Peyer's patch (tissue), 4 donors: ENCODE data around the gene ZNF528. TPM values are rescaled to one million over a fixed set of nuclear protein-coding genes. Genes with fewer than 3 reads are reported as not detected.
A peak's percentile ranks its signal among the peaks of the same experiment; 100 is the strongest.

ENCODE experiments used
- DNase-seq, 3 donors: peaks; one replicate each; pipeline ENCODE4 v3.0.0-alpha.2; 2017 to 2019
- H3K27ac ChIP-seq, 4 donors: fragments of 200-600 bp; sonication (generic); one replicate each; pipeline ENCODE4 v1.5.1; 2016 to 2019
- H3K27me3 ChIP-seq, 2 donors: fragments of 200-600 bp; sonication (generic); one replicate each; pipeline ENCODE4 v1.5.1; 2019
- H3K36me3 ChIP-seq, 3 donors: fragments of 200-600 bp; sonication (generic); one replicate each; pipeline ENCODE4 v1.5.1; 2016 to 2019
- H3K4me1 ChIP-seq, 4 donors: fragments of 200-600 bp; sonication (generic); one replicate each; pipeline ENCODE4 v1.5.1; 2016 to 2019
- H3K4me3 ChIP-seq, 4 donors: fragments of 200-600 bp; sonication (generic); 1 replicate in 3 of 4; 2 replicates in 1 of 4; pipeline ENCODE4 v1.5.1; 2016 to 2019; ENCODE audit warnings: mild to moderate bottlenecking in 1 of 4
- H3K9me3 ChIP-seq, 4 donors: fragments of 200-600 bp; sonication (generic); one replicate each; pipeline ENCODE4 v1.5.1; 2016 to 2019; ENCODE audit warnings: mild to moderate bottlenecking in 1 of 4
- POLR2A ChIP-seq, 2 donors: fragments of 450-650 bp; IDR thresholded peaks; one replicate each; pipeline ENCODE4 v1.5.1; 2017; ENCODE audit warnings: antibody characterized with exemption in 2 of 2, mild to moderate bottlenecking in 2 of 2, moderate library complexity in 2 of 2
- total RNA-seq, 4 donors: library from RNA; depleted of rRNA; stranded (reverse); fragments of >200 nt; gene quantifications; one replicate each; pipeline ENCODE4 v1.1.0, GENCODE V29; 2016
- TF ChIP-seq, protein P1 (sequence below), 6 experiments: fragments of 450-650 bp in 4 of 6; fragments of 200-600 bp in 2 of 6; sonication (generic) in 1 of 6; IDR thresholded peaks; one replicate each; pipeline ENCODE4 v1.5.1; 2017 to 2019; ENCODE audit warnings: antibody characterized with exemption in 6 of 6, mild to moderate bottlenecking in 3 of 6, moderate library complexity in 1 of 6

ZNF528 gene
- total RNA-seq, 4 donors from 2014 or later: 18.5 to 25.6 (median 20.8) TPM

- Histone ChIP-seq H3K36me3 (peaks cover 0 to 6% (median 0%) of the 10 kb centered on the region in 3 donors), H3K27ac (no peak overlapping the region), H3K9me3 (peaks cover 0 to 73% (median 8%) of the 10 kb centered on the region in 4 donors), H3K27me3 (no peaks in the 10 kb centered on the region), H3K4me1 (no peaks in the 10 kb centered on the region), H3K4me3 (no peak overlapping the region)
- no peak for TF ChIP-seq POLR2A (IDR thresholded peaks at IDR 0.05)
- TF ChIP-seq, protein P1, sequence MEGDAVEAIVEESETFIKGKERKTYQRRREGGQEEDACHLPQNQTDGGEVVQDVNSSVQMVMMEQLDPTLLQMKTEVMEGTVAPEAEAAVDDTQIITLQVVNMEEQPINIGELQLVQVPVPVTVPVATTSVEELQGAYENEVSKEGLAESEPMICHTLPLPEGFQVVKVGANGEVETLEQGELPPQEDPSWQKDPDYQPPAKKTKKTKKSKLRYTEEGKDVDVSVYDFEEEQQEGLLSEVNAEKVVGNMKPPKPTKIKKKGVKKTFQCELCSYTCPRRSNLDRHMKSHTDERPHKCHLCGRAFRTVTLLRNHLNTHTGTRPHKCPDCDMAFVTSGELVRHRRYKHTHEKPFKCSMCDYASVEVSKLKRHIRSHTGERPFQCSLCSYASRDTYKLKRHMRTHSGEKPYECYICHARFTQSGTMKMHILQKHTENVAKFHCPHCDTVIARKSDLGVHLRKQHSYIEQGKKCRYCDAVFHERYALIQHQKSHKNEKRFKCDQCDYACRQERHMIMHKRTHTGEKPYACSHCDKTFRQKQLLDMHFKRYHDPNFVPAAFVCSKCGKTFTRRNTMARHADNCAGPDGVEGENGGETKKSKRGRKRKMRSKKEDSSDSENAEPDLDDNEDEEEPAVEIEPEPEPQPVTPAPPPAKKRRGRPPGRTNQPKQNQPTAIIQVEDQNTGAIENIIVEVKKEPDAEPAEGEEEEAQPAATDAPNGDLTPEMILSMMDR (IDR thresholded peaks at IDR 0.05): no peak
- DNase-seq: no peak
These were observed 6.5 kb upstream of the ZNF528 start for GRCh38 chr19:52391135-52391534.

GRCh38 chr19:52398081-52398441 is 412 bp downstream of the ZNF528 start:
- H3K4me3 ChIP-seq: peak overlapping the region; percentile 60 to 79 (median 66)
- peak overlapping the region; percentile 61 to 71 (median 66) for H3K27ac ChIP-seq
- DNase-seq: no peak
- H3K9me3 ChIP-seq: peaks cover 0 to 25% (median 5%) of the 10 kb centered on the region in 4 donors
- TF ChIP-seq, protein P1 (IDR thresholded peaks at IDR 0.05): no peak
- no peak for TF ChIP-seq POLR2A (IDR thresholded peaks at IDR 0.05)
- H3K27me3 ChIP-seq: no peaks in the 10 kb centered on the region
- H3K36me3 ChIP-seq: peaks cover 0 to 34% (median 0%) of the 10 kb centered on the region in 3 donors
- H3K4me1 ChIP-seq: peaks cover 0 to 15% (median 5%) of the 10 kb centered on the region in 4 donors

DNA sequence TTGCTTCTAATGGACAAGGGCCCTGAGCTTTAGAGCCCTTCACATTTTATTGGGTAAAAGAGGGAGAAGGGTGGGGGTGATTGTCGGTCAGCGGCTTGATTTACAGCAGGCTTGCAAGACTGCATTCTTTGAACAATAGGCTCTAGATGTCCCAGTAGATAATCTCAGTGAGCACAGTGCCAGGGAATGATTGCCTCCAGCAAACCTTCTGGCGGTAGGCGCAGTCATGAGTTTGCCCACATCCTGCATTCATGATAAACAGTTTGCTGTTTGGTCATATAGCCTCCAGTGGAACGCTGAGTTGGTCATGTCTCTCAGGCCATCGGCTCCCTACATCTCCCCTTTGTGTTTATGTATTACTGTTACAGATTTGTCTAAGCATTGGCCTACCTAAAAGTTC is 12.6 kb downstream of the ZNF528 start:
- no peak overlapping the region for H3K27ac ChIP-seq
- H3K36me3 ChIP-seq: peaks cover 0 to 89% (median 3%) of the 10 kb centered on the region in 3 donors
- peaks cover 0 to 69% (median 29%) of the 10 kb centered on the region in 4 donors for H3K9me3 ChIP-seq
- no peak overlapping the region for H3K4me3 ChIP-seq
- H3K4me1 ChIP-seq: no peaks in the 10 kb centered on the region
- no peaks in the 10 kb centered on the region for H3K27me3 ChIP-seq
- TF ChIP-seq, protein P1 (IDR thresholded peaks at IDR 0.05): no peak
- TF ChIP-seq POLR2A (IDR thresholded peaks at IDR 0.05): no peak
- DNase-seq: no peak

DNA sequence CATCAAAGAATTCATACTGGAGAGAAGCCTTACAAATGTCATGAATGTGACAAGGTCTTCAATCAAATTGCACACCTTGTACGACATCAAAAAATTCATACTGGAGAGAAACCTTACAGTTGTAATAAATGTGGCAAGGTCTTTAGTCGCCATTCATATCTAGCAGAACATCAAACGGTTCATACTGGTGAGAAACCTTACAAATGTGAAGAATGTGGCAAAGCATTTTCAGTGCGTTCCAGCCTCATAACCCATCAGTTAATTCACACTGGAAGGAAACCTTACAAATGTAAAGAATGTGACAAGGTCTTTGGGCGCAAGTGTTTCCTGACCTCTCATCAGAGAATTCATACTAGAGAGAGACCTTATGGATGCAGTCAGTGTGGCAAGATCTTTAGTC is 18.1 kb downstream of the ZNF528 start:
- no peak overlapping the region for H3K4me3 ChIP-seq
- H3K4me1 ChIP-seq: no peaks in the 10 kb centered on the region
- peaks cover 0 to 84% (median 23%) of the 10 kb centered on the region in 4 donors for H3K9me3 ChIP-seq
- H3K27ac ChIP-seq: no peak overlapping the region
- peaks cover 0 to 35% (median 0%) of the 10 kb centered on the region in 3 donors for H3K36me3 ChIP-seq
- no peaks in the 10 kb centered on the region for H3K27me3 ChIP-seq
- no peak for DNase-seq
- no peak for TF ChIP-seq POLR2A (IDR thresholded peaks at IDR 0.05)
- TF ChIP-seq, protein P1 (IDR thresholded peaks at IDR 0.05): no peak

DNA sequence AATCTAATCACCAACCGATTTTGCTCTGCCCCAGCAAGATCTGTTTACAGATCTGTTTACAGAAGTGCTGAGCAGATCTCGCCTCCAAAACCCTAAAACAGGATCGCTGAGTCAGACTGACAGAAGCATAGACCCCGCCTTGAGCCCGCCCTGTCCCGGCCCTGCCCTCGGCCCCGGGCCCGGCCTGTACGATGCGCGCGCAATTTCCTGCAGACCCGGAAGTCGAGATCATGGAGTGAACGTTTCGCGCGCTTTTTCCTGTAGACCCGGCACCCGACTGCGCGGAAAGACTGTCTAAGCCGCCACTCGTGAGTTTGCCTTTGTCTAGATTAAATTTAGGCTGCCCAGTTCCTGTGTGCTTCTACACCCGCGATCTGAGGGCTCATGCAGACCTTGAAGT is 31.3 kb downstream of the ZNF528 start, which contains the start of gene ZNF534:
ZNF534 (plus strand) TSS at position 212 of the 400 bp plus-strand sequence. CDS start 2,327 bp downstream, outside the sequence.
- Histone ChIP-seq H3K9me3 (peaks cover 0 to 35% (median 11%) of the 10 kb centered on the region in 4 donors), H3K4me3 (no peak within 1 kb of the TSS), H3K36me3 (no peaks in the 10 kb centered on the region), H3K27ac (no peak within 1 kb of the TSS), H3K4me1 (no peaks in the 10 kb centered on the region), H3K27me3 (no peaks in the 10 kb centered on the region)
- TF ChIP-seq, protein P1 (IDR thresholded peaks at IDR 0.05): no peak
- no peak for TF ChIP-seq POLR2A (IDR thresholded peaks at IDR 0.05)
- no peak for DNase-seq
